ENCODE data around the gene WWP2.

DNA sequence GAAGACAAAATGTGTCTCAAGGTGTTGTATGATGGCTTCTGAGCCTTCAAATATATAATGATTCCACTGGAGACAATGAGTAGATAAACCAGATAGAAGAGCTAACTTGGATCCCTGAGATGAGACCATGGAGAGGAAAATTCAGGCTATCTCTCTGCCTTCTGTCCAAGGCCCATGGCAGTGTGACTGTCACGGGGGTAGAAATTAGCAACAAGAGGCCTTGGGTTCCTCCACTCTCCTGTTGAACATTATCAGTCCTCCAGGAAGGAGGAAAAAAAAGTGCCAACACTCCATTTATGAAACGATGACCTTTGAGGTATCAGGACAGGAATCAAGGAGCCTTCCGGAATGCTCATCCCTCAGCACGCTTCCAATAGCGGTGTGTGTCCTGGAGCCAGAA, 75.2 kb downstream of the WWP2 start:
- TF ChIP-seq, protein P1, sequence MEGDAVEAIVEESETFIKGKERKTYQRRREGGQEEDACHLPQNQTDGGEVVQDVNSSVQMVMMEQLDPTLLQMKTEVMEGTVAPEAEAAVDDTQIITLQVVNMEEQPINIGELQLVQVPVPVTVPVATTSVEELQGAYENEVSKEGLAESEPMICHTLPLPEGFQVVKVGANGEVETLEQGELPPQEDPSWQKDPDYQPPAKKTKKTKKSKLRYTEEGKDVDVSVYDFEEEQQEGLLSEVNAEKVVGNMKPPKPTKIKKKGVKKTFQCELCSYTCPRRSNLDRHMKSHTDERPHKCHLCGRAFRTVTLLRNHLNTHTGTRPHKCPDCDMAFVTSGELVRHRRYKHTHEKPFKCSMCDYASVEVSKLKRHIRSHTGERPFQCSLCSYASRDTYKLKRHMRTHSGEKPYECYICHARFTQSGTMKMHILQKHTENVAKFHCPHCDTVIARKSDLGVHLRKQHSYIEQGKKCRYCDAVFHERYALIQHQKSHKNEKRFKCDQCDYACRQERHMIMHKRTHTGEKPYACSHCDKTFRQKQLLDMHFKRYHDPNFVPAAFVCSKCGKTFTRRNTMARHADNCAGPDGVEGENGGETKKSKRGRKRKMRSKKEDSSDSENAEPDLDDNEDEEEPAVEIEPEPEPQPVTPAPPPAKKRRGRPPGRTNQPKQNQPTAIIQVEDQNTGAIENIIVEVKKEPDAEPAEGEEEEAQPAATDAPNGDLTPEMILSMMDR (IDR thresholded peaks at IDR 0.05): no peak
- TF ChIP-seq POLR2AphosphoS5 (IDR thresholded peaks at IDR 0.05; ENCODE audit: low read depth, low read length): no peak
- TF ChIP-seq, protein P2, sequence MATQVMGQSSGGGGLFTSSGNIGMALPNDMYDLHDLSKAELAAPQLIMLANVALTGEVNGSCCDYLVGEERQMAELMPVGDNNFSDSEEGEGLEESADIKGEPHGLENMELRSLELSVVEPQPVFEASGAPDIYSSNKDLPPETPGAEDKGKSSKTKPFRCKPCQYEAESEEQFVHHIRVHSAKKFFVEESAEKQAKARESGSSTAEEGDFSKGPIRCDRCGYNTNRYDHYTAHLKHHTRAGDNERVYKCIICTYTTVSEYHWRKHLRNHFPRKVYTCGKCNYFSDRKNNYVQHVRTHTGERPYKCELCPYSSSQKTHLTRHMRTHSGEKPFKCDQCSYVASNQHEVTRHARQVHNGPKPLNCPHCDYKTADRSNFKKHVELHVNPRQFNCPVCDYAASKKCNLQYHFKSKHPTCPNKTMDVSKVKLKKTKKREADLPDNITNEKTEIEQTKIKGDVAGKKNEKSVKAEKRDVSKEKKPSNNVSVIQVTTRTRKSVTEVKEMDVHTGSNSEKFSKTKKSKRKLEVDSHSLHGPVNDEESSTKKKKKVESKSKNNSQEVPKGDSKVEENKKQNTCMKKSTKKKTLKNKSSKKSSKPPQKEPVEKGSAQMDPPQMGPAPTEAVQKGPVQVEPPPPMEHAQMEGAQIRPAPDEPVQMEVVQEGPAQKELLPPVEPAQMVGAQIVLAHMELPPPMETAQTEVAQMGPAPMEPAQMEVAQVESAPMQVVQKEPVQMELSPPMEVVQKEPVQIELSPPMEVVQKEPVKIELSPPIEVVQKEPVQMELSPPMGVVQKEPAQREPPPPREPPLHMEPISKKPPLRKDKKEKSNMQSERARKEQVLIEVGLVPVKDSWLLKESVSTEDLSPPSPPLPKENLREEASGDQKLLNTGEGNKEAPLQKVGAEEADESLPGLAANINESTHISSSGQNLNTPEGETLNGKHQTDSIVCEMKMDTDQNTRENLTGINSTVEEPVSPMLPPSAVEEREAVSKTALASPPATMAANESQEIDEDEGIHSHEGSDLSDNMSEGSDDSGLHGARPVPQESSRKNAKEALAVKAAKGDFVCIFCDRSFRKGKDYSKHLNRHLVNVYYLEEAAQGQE (IDR thresholded peaks at IDR 0.05; ENCODE audit: insufficient read depth in 1 of 2, low read depth in 2 of 2, low read length in 1 of 2): no peak
